Nephron progenitor cell (in vitro differentiated cells): ENCODE measurements around the gene TRIM67.

Experiments used
- DNase-seq: peaks from one replicate; pipeline ENCODE4 v3.0.0; 2021
- H3K27ac Mint-ChIP-seq: 2 replicates; pipeline ENCODE4 v1.8.0; 2021; ENCODE audit warnings: mild to moderate bottlenecking, moderate library complexity, mixed read lengths
- H3K27me3 Mint-ChIP-seq: 2 replicates; pipeline ENCODE4 v1.8.0; 2021; ENCODE audit warnings: mild to moderate bottlenecking, low read depth, mixed read lengths; ENCODE audit not compliant: poor library complexity
- H3K36me3 Mint-ChIP-seq: 2 replicates; pipeline ENCODE4 v1.8.0; 2021; ENCODE audit warnings: low read depth, mixed read lengths
- H3K4me1 Mint-ChIP-seq: 2 replicates; pipeline ENCODE4 v1.8.0; 2021; ENCODE audit warnings: mixed read lengths
- H3K4me3 Mint-ChIP-seq: 2 replicates; pipeline ENCODE4 v1.8.0; 2021; ENCODE audit warnings: mild to moderate bottlenecking, moderate library complexity, mixed read lengths
- H3K9me3 Mint-ChIP-seq: 2 replicates; pipeline ENCODE4 v1.8.0; 2021; ENCODE audit warnings: mild to moderate bottlenecking, moderate library complexity, mixed read lengths
- CTCF ChIP-seq: fragments of 200-600 bp; sonication (generic); IDR thresholded peaks from 2 replicates; pipeline ENCODE4 v1.5.0; 2021; ENCODE audit warnings: antibody characterized with exemption

TRIM67 gene

GRCh38 chr1:231183639-231184590 lies 22.1 kb downstream of the TRIM67 start:
- Mint-ChIP-seq H3K4me1 (no peaks in the 10 kb centered on the region), H3K36me3 (no peaks in the 10 kb centered on the region), H3K27ac (no peak overlapping the region), H3K27me3 (peaks cover 82% of the 10 kb centered on the region), H3K9me3 (peaks cover under 1% of the 10 kb centered on the region), H3K4me3 (no peak overlapping the region)
- DNase-seq = no peak
- no peak for TF ChIP-seq CTCF

DNA sequence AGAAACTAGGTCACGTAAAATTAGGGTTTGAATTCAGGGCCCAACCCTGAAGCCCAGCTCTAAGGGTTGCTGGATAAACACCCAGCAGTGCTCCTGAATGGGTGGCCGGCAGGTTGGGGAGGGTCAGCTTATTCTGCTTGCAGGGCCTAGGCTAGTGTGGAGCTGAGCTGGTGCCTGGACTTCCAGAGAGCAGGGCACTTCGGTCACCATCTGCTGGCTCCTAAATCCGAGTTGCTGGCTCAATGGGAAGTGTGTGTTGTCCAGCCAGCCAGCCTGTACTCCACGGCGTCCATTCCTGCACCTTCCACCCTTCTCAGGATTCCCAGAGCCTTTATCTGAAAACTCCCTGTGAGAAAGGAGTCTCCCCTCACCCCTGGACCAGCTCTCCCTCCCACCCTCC lies 23.0 kb downstream of the TRIM67 start:
- H3K4me3 Mint-ChIP-seq = no peak overlapping the region
- H3K9me3 Mint-ChIP-seq = peaks cover 11% of the 10 kb centered on the region
- DNase-seq = no peak
- no peaks in the 10 kb centered on the region for H3K4me1 Mint-ChIP-seq
- peaks cover 74% of the 10 kb centered on the region for H3K27me3 Mint-ChIP-seq
- H3K27ac Mint-ChIP-seq = no peak overlapping the region
- H3K36me3 Mint-ChIP-seq = no peaks in the 10 kb centered on the region
- TF ChIP-seq CTCF = no peak

DNA sequence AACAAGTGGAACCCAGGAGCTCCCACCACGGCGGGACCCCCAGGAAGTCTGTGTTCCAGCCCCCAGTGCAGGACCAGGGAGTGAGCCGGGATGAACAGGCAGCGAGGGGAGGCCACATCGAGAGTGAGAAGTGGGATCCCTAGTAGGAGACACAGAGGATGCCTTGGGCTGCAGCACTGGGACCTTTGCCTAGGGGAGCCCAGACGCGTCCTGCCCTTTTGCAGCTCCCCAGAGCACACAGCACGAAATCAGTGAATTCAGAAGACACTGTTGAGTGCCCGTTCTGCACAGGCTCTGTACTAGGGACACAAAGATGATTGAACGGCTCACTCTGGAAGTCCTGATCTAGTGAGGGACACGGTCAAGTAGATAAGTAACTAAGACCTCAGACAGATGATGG lies 23.5 kb downstream of the TRIM67 start:
- Mint-ChIP-seq H3K4me1 (no peaks in the 10 kb centered on the region), H3K27me3 (peaks cover 78% of the 10 kb centered on the region), H3K27ac (no peak overlapping the region), H3K9me3 (peaks cover 13% of the 10 kb centered on the region), H3K36me3 (no peaks in the 10 kb centered on the region), H3K4me3 (no peak overlapping the region)
- DNase-seq = no peak
- TF ChIP-seq CTCF = no peak

DNA sequence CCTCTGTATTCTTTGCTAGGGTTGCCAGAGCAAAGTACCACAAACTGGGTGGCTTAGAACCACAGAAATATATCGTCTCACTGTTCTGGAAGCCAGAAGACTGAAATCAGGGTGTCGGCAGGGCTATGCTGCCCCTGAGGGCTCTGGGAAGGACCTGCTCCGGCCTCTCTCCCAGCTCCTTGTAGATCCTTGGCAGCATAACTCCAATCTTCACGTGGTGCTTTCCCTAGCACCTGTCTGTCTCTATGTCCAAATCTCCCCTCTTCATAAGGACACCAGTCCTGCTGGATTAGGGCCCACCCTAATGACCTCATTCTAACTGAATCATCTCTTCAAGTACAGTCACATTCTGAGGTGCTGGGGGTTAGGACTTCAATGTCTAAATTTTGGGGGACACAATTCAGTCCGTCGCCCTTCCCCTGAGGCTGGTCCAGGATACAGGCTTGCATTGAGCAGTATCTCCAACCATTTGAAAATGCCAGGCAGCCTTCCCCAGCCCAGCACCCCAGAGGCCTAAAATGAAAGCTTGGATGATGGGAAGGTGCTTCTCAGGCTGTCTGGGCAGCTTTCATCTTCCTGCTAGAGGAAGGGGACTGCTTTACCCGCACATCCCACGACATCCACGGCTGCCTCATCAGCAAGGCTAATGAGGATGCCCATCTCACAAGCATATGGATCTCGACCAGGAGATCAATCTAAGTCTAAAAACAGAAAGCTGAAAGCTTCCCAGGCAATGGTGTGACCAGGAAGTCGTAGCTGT lies 24.7 kb downstream of the TRIM67 start:
- Mint-ChIP-seq H3K9me3 (peaks cover 13% of the 10 kb centered on the region), H3K27me3 (peaks cover 74% of the 10 kb centered on the region), H3K36me3 (no peaks in the 10 kb centered on the region), H3K4me1 (no peaks in the 10 kb centered on the region), H3K4me3 (no peak overlapping the region), H3K27ac (no peak overlapping the region)
- no peak for TF ChIP-seq CTCF
- DNase-seq = no peak

GRCh38 chr1:231187571-231187970 lies 25.7 kb downstream of the TRIM67 start:
- Mint-ChIP-seq H3K4me3 (no peak overlapping the region), H3K27ac (no peak overlapping the region), H3K9me3 (peaks cover 13% of the 10 kb centered on the region), H3K4me1 (no peaks in the 10 kb centered on the region), H3K27me3 (peaks cover 69% of the 10 kb centered on the region), H3K36me3 (no peaks in the 10 kb centered on the region)
- no peak for TF ChIP-seq CTCF
- DNase-seq = no peak
